ENCODE results near the gene KIF1A.
"Not testable (repeated sequence)": the region's sequence is repeated elsewhere in the genome, so short reads cannot be mapped to it uniquely, and the experiment has no call there.

KIF1A gene

DNA sequence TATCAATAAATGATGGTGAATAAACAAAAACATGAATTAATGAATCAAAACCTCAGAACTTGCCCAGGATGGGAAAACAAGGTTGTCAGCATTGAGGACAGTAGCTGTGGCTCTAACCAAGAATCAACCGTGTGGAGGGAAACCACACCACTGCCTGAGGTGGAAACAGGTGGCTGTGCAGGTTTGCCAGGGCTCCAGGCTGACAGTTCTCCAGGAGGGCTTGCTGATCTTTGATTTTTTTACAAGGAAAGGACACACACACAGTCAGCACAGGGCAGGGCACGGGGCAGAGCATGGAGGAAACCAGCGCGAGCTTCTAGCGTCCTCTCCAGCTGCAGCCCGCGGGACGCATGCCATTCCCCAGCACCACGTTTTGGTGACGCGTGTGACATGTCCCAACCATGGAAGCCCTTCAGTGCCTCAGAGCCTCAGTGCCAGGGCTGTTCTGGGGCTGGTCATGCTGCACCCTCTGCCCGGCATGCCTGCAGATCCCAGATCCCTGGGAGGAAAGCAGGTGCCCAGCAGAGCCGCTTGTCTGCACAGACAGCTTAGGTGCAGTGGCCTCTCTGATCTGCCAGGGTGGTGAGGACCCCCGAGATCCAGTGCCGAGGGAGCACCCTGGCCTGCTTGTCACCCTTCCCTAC is 32.8 kb upstream of the KIF1A start:
- no peak overlapping the region for H3K27ac Mint-ChIP-seq
- DNase-seq, result no peak
- CTCF ChIA-PET, result interaction anchor here (0.6 kb wide), 2 partner anchors 100 to 271 kb away, joined by 3 read pairs; no protein-coding TSS in a partner anchor
- peaks cover 2% of the 10 kb centered on the region for H3K36me3 Mint-ChIP-seq
- no peak overlapping the region for H3K4me3 Mint-ChIP-seq
- no peaks in the 10 kb centered on the region for H3K4me1 Mint-ChIP-seq
- peaks cover 13% of the 10 kb centered on the region for H3K9me3 Mint-ChIP-seq
- H3K27me3 Mint-ChIP-seq, result peaks cover 5% of the 10 kb centered on the region

DNA sequence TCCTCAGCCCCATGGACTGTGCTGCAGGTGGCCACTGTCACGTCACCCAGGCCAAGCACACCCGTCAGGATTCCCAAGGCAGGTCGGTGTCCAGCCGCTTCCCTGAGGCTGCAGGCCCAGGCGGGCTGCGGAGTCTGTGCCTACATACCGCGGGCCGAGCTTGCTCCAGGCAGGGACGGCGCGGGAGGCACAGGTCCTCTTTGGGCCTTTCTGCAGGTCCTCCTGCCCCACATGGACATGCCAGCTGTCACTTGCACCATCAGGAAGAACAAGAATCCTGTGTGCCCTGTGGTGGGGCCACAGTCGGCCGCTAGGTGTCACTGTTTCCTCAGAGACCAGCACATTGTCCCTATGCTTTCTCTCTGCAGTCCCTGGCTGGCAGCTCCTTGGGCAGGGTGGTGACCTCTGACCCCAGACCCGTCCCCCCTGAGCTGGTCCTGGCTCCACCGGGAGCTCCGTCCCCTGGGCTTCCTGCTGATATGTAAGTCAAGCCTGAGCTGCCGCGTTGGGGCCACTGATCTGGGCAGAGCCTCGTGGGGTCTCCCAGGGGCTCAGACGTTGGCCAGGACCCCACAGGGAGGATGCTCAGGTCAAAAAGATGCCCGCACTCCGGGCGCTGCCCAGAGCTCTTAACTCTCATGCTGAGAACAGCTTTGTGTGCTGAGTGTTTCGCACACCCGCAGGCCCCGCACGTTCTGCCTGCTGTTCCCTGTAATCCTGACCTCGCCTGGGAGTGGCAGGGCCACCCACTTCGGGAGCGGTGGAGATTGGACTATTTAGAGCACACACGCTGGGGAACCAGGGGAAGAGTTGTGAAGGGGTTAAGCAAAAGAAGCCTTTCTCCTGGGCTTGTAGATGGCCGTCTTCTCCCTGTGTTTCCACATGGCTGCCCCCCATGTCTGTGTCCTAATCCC is 31.3 kb upstream of the KIF1A start:
- H3K4me1 Mint-ChIP-seq, result no peaks in the 10 kb centered on the region
- no peak overlapping the region for H3K27ac Mint-ChIP-seq
- peaks cover 5% of the 10 kb centered on the region for H3K27me3 Mint-ChIP-seq
- DNase-seq, result peak; percentile 89
- peaks cover 15% of the 10 kb centered on the region for H3K9me3 Mint-ChIP-seq
- CTCF ChIA-PET, result interaction anchor here (0.9 to 1.7 kb wide), 5 partner anchors 10 to 37 kb away, joined by 3 to 10 read pairs (median 3); no protein-coding TSS in a partner anchor
- peaks cover 2% of the 10 kb centered on the region for H3K36me3 Mint-ChIP-seq
- H3K4me3 Mint-ChIP-seq, result no peak overlapping the region

GRCh38 chr2:240850756-240851077 is 30.7 kb upstream of the KIF1A start:
- no peak for DNase-seq
- Mint-ChIP-seq H3K27me3 (peaks cover 5% of the 10 kb centered on the region), H3K27ac (no peak overlapping the region), H3K4me3 (no peak overlapping the region), H3K4me1 (no peaks in the 10 kb centered on the region), H3K9me3 (peaks cover 15% of the 10 kb centered on the region), H3K36me3 (peaks cover 2% of the 10 kb centered on the region)
- CTCF ChIA-PET, result interaction anchor here (0.9 to 1.7 kb wide), 4 partner anchors 10 to 36 kb away, joined by 3 to 10 read pairs (median 4); no protein-coding TSS in a partner anchor

DNA sequence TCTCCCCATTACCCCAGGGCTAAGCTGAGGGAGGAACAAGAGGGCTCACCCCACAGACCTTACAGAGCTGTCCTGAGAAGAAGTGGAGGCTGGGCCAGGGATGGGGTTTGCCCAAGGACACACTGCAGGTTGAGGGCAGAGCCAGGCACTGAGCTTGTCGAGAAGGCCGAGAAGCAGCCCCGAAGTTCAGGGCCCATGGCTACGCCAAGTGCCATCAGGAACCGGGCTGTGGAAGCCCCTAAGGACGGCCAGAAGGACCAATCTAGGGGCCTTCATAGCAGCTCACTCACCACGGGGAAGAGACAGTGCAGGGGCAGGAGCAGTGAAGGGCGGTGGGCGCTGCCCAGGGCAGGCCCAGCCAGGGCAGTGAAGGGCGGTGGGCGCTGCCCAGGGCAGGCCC is 30.0 kb upstream of the KIF1A start:
- no peak for DNase-seq
- Mint-ChIP-seq H3K27me3 (peaks cover 7% of the 10 kb centered on the region), H3K9me3 (peaks cover 17% of the 10 kb centered on the region), H3K4me1 (no peaks in the 10 kb centered on the region), H3K4me3 (no peak overlapping the region), H3K36me3 (peaks cover 2% of the 10 kb centered on the region), H3K27ac (no peak overlapping the region)
- CTCF ChIA-PET, result interaction anchor here (0.8 to 0.9 kb wide), 3 partner anchors 10 to 645 kb away, joined by 3 read pairs; no protein-coding TSS in a partner anchor

DNA sequence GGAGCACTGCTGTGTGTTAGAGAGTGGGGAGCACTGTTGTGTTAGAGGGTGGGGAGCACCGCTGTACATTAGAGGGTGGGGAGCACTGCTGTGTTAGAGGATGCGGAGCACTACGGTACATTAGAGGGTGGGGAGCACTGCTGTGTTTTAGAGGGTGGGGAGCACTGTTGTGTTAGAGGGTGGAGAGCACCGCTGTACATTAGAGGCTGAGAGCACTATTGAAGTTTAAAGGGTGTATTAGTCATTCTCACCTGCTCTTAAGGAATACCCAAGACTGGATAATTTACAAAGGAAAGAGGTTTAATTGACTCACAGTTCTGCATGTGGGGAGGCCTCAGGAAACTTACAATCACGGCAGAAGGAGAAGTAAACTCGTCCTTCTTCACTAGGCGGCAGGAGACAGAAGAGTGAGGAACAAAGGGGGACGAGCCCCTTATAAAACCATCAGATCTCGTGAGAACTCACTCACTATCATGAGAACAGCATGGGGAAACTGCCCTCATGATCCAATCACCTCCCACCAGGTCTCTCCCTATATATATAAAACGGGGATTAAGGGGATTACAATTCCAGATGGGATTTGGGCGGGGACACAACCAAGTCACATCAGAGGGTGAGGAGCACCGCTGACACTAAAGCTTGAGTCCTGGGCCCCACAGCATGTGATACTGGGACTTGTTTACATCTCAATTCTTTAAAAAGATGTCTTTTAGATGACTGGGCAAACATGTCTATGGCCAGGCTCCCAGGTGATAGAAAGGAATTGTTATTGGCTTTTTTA is 29.1 kb upstream of the KIF1A start:
- CTCF ChIA-PET, result interaction anchor here (0.8 to 0.9 kb wide), 3 partner anchors 9 to 644 kb away, joined by 3 read pairs; no protein-coding TSS in a partner anchor
- H3K9me3 Mint-ChIP-seq, result peaks cover 10% of the 10 kb centered on the region
- peaks cover under 1% of the 10 kb centered on the region for H3K36me3 Mint-ChIP-seq
- DNase-seq, result no peak
- H3K4me3 Mint-ChIP-seq, result no peak overlapping the region
- H3K27ac Mint-ChIP-seq, result no peak overlapping the region
- no peaks in the 10 kb centered on the region for H3K4me1 Mint-ChIP-seq
- H3K27me3 Mint-ChIP-seq, result peaks cover 10% of the 10 kb centered on the region

GRCh38 chr2:240847817-240848216 is 27.8 kb upstream of the KIF1A start:
- Mint-ChIP-seq H3K9me3 (peaks cover 9% of the 10 kb centered on the region), H3K36me3 (no peaks in the 10 kb centered on the region), H3K4me1 (no peaks in the 10 kb centered on the region), H3K27me3 (peaks cover 10% of the 10 kb centered on the region), H3K27ac (no peak overlapping the region), H3K4me3 (no peak overlapping the region)
- DNase-seq, result no peak
- CTCF ChIA-PET, result no interaction called here

DNA sequence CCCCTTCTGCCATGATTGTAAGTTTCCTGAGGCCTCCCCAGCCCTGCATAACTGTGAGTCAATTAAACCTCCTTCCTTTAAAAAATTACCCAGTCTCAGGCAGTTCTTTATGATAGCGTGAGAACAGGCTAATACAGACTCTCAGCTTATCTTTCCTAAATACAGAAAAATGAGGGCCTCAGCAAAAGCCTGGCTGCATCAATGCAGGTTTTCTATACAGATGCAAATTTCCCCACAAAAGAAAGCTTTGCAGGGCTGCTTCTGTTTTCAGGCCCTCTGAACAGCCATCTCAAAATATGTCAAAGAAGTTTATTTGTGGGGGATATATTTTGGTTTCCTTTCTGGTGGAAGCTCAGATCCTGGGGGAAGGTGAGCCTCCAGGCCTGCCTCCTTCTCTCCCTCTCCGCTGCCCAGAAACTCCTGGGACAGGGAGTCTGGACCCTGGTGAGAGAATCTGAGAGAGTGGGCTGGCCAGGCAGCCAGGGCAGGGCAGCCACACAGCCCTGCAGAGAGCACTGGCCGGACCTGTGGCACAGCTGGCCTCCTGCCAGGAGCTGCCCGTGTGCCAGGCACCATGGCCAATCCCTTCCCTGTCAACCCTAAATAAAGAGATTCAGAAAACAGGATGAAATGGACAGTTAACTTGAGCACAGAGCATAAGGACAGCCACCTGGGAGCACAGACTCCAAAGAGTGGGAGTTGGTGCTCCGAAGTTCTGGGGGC is 27.0 kb upstream of the KIF1A start:
- H3K4me3 Mint-ChIP-seq, result no peak overlapping the region
- H3K9me3 Mint-ChIP-seq, result peaks cover 9% of the 10 kb centered on the region
- H3K4me1 Mint-ChIP-seq, result no peaks in the 10 kb centered on the region
- no peaks in the 10 kb centered on the region for H3K36me3 Mint-ChIP-seq
- CTCF ChIA-PET, result no interaction called here
- no peak overlapping the region for H3K27ac Mint-ChIP-seq
- peaks cover 15% of the 10 kb centered on the region for H3K27me3 Mint-ChIP-seq
- no peak for DNase-seq

DNA sequence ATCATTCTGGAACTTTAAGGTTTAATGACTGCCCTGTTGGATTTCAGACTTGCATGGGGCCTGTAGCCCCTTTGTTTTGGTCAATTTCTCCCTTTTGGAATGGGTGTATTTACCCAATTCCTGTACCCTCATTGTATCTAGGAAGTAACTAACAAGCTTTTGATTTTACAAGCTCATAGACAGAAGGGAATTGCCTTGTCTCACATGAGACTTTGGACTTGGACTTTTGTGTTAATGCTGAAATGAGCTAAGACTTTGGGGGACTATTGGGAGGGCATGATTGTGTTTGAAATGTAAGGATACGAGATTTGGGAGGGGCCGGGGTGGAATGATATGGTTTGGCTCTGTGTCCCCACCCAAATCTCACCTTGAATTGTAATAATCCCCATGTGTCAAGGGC is 26.3 kb upstream of the KIF1A start:
- H3K27me3 Mint-ChIP-seq, result peaks cover 17% of the 10 kb centered on the region
- H3K36me3 Mint-ChIP-seq, DNase-seq, H3K4me3 Mint-ChIP-seq, H3K9me3 Mint-ChIP-seq, H3K27ac Mint-ChIP-seq, H3K4me1 Mint-ChIP-seq, CTCF ChIA-PET: not testable (repeated sequence)

- Mint-ChIP-seq H3K4me1 (no peaks in the 10 kb centered on the region), H3K27ac (no peak overlapping the region), H3K9me3 (peaks cover 6% of the 10 kb centered on the region), H3K4me3 (no peak overlapping the region), H3K36me3 (no peaks in the 10 kb centered on the region), H3K27me3 (peaks cover 49% of the 10 kb centered on the region)
- DNase-seq, result peak; percentile 47
- CTCF ChIA-PET, result interaction anchor here (0.9 to 2.1 kb wide), 6 partner anchors 9 to 326 kb away, joined by 3 to 11 read pairs (median 4); partner anchors contain the start of gene CAPN10
These were observed 20.5 kb upstream of the KIF1A start for GRCh38 chr2:240840435-240841060.

GRCh38 chr2:240839152-240840143 is 19.4 kb upstream of the KIF1A start:
- Mint-ChIP-seq H3K27me3 (peaks cover 55% of the 10 kb centered on the region), H3K27ac (no peak overlapping the region), H3K4me1 (no peaks in the 10 kb centered on the region), H3K36me3 (no peaks in the 10 kb centered on the region), H3K4me3 (no peak overlapping the region), H3K9me3 (no peaks in the 10 kb centered on the region)
- DNase-seq, result no peak
- CTCF ChIA-PET, result interaction anchor here (0.9 to 2.1 kb wide), 6 partner anchors 10 to 325 kb away, joined by 3 to 11 read pairs (median 4); partner anchors contain the start of gene CAPN10

DNA sequence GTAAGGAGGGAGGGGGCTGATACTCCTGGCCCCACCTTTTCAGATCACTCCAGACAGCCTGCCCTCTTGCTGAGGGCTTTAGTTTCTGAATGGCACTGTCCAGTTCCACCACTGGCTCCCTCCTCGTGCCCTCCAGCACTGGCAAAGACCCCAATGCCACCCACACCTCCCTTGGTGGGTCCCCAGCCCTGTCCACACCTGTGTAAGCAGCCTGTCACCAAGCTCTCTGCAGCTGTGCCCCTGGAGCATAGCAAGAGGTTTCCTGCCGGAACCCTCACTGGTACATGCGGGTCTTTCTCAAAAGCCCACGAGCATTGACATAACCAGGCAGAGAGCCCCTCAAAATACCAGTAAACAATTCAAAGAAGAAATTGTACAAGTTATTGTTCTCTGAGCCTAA is 17.6 kb upstream of the KIF1A start:
- no peaks in the 10 kb centered on the region for H3K9me3 Mint-ChIP-seq

GRCh38 chr2:240836781-240837467 is 16.9 kb upstream of the KIF1A start:
- Mint-ChIP-seq H3K36me3 (no peaks in the 10 kb centered on the region), H3K27ac (no peak overlapping the region), H3K4me1 (peaks cover 2% of the 10 kb centered on the region), H3K27me3 (peaks cover 61% of the 10 kb centered on the region), H3K4me3 (no peak overlapping the region), H3K9me3 (no peaks in the 10 kb centered on the region)
- no peak for DNase-seq
- CTCF ChIA-PET, result no interaction called here

More for the DNA sequence above, 17.6 kb upstream of the KIF1A start:
- Mint-ChIP-seq H3K4me3 (no peak overlapping the region), H3K27me3 (peaks cover 65% of the 10 kb centered on the region), H3K36me3 (no peaks in the 10 kb centered on the region), H3K4me1 (peaks cover 2% of the 10 kb centered on the region), H3K27ac (no peak overlapping the region)
- no peak for DNase-seq
- CTCF ChIA-PET, result no interaction called here

Data from activated naive CD4-positive, alpha-beta T cell treated with anti-CD3 and anti-CD28 coated beads, Interleukin-2, amount 10 ng/mL, durations not matched to agents 7 days and 5 days (primary cell).